ENCODE measurements around the gene NOS3. TPM values are rescaled to one million over a fixed set of nuclear protein-coding genes. Genes with fewer than 3 reads are reported as not detected.

The NOS3 gene
- total and polyA plus RNA-seq, 9 of the 15 experiments (the other 6 are each of a cell fraction or from before 2014, with no cell fraction given) = 1.1 to 121 (median 23.6) TPM

- TF ChIP-seq RREB1 (CRISPR knock-in tag; IDR thresholded peaks at IDR 0.05) (no peak; the same call in 1 of the 2 replicates), KDM1A (IDR thresholded peaks at IDR 0.05) (peak; percentile 100), PHTF2 (CRISPR knock-in tag; IDR thresholded peaks at IDR 0.05) (no peak), ZKSCAN1 (IDR thresholded peaks at IDR 0.05; ENCODE audit: low read depth, low read length) (0 out of 2 replicates have a peak, but pooled peaks have one; percentile 74), MEF2D (tag; conservative IDR thresholded peaks at IDR 0.05; ENCODE audit: low read depth) (0 out of 2 replicates have a peak, but pooled peaks have one; percentile 19), CCAR2 (IDR thresholded peaks at IDR 0.05; ENCODE audit: low read depth, low read length) (no peak), MGA (IDR thresholded peaks at IDR 0.05) (peak; percentile 94)
Measured at GRCh38 chr7:150994141-150994837, 3.5 kb downstream of the NOS3 start (continued).

All from K562 (cell line).